Astrocyte of the cerebellum (primary cell): Measurements from ENCODE around the gene VPREB3.

ENCODE experiments used
- DNase-seq: peaks from one replicate; pipeline ENCODE4 v3.0.0-alpha.2; 2011; ENCODE audit warnings: low read depth
- H3K4me3 ChIP-seq: 2 replicates; pipeline ENCODE4 v1.5.1; 2011; ENCODE audit warnings: mild to moderate bottlenecking, low read depth, low read length, moderate library complexity
- CTCF ChIP-seq: IDR thresholded peaks from 2 replicates; pipeline ENCODE4 v1.5.1; 2012; ENCODE audit warnings: low read length, low read depth, moderate library complexity, mild to moderate bottlenecking; ENCODE audit errors: missing control alignments
- in situ Hi-C: cut with HindIII; loops from 2 replicates; pipeline ENCODE4 v1.10.0; 2017; ENCODE audit warnings: low sequenced_read_pairs

The VPREB3 gene

GRCh38 chr22:23764899-23765881, 11.0 kb upstream of the VPREB3 start:
- in situ Hi-C loops: no loop called here
- no peak for DNase-seq
- TF ChIP-seq CTCF: no peak
- H3K4me3 ChIP-seq: no peak overlapping the region

GRCh38 chr22:23763954-23764353, 9.7 kb upstream of the VPREB3 start:
- TF ChIP-seq CTCF: no peak
- no peak for DNase-seq
- no peak overlapping the region for H3K4me3 ChIP-seq
- in situ Hi-C loops: no loop called here

GRCh38 chr22:23763579-23763945, 9.3 kb upstream of the VPREB3 start:
- H3K4me3 ChIP-seq: no peak overlapping the region
- DNase-seq: no peak
- TF ChIP-seq CTCF: no peak
- in situ Hi-C loops: no loop called here

GRCh38 chr22:23762842-23763578, 8.8 kb upstream of the VPREB3 start, which contains the start of gene C22orf15:
C22orf15 (plus strand) TSS chr22:23762990; CDS start chr22:23763307, 317 bp downstream.
- in situ Hi-C loops: no loop called here
- no peak for TF ChIP-seq CTCF
- no peak for DNase-seq
- no peak within 1 kb of the TSS for H3K4me3 ChIP-seq

- in situ Hi-C loops: no loop called here
- H3K4me3 ChIP-seq: no peak overlapping the region
- no peak for TF ChIP-seq CTCF
- no peak for DNase-seq
Measured at GRCh38 chr22:23760056-23760455, 5.8 kb upstream of the VPREB3 start.

GRCh38 chr22:23759566-23759965, 5.3 kb upstream of the VPREB3 start:
- TF ChIP-seq CTCF: no peak
- H3K4me3 ChIP-seq: no peak overlapping the region
- in situ Hi-C loops: no loop called here
- DNase-seq: no peak
